ENCODE measurements around the gene CHFR.
"Not testable (repeated sequence)": the region's sequence is repeated elsewhere in the genome, so short reads cannot be mapped to it uniquely, and the experiment has no call there.

The CHFR gene, protein sequence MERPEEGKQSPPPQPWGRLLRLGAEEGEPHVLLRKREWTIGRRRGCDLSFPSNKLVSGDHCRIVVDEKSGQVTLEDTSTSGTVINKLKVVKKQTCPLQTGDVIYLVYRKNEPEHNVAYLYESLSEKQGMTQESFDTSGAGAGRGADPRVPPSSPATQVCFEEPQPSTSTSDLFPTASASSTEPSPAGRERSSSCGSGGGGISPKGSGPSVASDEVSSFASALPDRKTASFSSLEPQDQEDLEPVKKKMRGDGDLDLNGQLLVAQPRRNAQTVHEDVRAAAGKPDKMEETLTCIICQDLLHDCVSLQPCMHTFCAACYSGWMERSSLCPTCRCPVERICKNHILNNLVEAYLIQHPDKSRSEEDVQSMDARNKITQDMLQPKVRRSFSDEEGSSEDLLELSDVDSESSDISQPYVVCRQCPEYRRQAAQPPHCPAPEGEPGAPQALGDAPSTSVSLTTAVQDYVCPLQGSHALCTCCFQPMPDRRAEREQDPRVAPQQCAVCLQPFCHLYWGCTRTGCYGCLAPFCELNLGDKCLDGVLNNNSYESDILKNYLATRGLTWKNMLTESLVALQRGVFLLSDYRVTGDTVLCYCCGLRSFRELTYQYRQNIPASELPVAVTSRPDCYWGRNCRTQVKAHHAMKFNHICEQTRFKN

DNA sequence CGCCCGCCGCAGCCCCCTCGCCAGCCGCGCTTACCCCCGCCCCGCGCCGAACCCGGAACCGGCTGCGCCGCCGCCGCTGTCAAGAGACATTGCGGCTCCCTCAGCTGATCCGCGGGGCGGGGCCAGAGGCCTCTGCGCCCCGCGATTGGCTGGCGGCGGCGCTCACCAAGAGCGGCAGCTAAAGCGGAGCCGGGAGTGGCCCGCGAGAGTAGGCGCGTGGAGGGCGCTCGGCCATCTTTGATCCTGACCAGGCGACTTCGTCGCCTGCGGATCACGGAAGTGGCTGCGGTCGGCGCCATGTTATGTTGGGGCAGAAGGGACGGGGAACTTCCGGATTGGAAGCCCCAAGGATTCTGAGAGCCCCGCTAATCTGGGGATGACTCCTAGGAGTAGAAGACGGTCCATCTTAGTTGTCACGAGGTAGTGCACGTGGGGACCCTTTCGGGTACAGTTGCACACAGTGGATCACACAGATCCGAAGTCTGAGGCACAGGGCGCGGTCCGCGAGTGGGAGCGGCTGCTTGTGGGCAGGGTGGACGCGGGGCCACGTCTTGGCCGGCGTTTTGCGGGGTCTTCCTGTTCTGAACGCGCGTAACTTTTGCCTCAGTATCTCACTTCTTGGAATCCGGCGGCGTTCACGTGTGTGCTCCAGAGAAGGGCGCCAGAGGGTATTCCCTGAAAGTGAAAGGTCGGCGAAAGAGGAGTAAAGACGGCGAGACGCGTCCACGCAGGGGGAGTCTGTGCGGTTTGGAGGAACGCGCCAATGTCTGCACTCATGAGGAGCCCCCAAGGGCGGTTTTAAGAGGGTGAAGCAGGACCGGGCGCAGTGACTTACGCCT is at the start of gene CHFR:
CHFR (minus strand) TSS at position 93 of the 839 bp plus-strand sequence. CDS start 277 bp downstream, outside the sequence.
- no peak for TF ChIP-seq ZNF274 (IDR thresholded peaks at IDR 0.05; ENCODE audit: low read depth, low read length)
- peak within 1 kb of the TSS; percentile 72 for H3K4me3 ChIP-seq (ENCODE audit: low read length)

DNA sequence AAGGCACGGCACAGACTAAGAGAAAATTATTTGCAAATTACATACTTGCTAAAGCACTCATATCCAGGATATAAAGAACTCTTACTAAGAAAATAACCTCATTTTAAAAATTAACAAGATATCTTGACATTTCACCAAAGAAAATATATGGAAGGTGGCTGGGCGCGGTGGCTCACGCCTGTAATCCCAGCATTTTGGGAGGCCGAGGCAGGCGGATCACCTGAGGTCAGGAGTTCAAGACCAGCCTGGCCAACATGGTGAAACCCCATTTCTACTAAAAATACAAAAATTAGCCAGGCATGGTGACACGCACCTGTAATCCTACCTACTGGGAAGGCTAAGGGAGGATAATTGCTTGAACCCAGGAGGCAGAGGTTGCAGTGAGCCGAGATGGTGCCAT is 49.5 kb upstream of the CHFR start:
- not testable (repeated sequence) for H3K4me3 ChIP-seq (ENCODE audit: low read length)

DNA sequence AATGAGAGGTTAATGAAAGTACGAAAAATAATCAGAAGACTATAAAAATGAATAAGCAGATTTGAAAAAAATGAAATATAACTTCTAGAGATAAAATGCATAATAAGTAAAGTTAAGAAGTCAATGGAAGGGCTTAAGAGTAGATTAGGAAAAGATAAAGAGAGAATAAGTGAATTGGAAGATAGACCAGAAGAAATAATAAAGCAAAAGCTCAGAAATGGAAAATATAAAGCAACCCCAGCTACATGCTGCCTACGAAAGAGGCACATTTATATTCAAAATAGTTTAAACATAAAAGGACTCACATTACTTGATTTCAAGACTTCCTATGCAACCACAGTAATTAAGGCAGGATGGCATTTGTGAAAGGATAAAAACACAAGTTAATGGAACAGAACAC is 48.8 kb upstream of the CHFR start:
- no peak for TF ChIP-seq ZNF274 (IDR thresholded peaks at IDR 0.05; ENCODE audit: low read depth, low read length)

DNA sequence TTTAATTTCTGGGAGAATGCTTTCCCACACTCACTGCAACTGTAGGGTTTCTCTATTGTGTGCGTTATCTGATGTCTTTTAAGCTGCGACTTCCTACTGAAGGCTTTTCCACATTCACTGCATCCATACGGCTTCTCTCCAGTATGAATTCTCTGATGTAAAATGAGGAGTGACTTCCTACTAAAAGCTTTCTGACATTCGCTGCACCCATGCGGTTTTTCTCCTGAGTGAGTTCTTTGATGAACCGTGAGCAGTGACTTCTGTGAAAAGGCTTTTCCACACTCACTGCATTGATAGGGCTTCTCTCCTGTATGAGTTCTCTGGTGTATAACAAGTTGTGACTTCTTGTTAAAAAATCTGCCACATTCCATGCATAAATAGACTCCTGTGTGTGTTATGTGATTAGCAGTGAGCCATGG is 39.0 kb upstream of the CHFR start:
- peak; percentile 98 for TF ChIP-seq ZNF274 (IDR thresholded peaks at IDR 0.05; ENCODE audit: low read depth, low read length)
- H3K4me3 ChIP-seq (ENCODE audit: low read length) = no peak overlapping the region

More for the DNA sequence above, 48.8 kb upstream of the CHFR start:
- no peak overlapping the region for H3K4me3 ChIP-seq (ENCODE audit: low read length)

DNA sequence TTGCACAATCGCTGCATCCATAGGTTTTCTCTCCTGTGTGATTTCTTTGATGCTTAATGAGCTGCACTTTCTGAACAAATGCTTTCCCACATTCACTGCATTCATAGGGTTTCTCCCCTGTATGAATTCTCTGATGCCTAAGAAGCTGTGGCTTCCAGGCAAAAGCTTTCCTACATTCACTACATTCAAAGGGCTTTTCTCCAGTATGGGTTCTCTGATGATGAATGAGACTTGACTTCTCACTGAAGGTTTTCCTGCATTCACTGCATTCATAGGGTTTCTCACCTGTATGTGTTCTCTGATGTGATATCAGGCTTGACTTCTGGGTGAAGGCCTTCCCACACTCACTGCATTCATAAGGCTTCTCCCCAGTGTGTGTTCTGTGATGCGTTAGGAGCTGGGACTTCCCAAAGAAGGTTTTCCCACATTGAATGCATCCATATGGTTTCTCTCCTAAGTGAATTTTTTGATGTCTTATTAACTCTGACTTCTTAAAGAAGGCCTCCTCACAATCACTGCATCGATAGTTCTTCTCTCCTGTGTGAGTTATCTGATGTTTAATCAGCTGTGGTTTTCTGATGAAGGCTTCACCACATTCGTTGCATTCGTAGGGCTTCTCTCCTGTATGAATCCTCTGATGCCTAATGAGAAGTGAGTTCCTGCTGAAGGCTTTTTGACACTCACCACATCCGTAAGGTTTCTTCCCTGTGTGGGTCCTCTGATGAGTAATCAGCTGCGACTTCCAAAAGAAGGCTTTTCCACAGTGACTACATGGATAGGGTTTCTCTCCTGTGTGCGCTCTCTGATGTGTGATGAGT is 38.4 kb upstream of the CHFR start:
- TF ChIP-seq ZNF274 (IDR thresholded peaks at IDR 0.05; ENCODE audit: low read depth, low read length) = peak; percentile 94
- no peak overlapping the region for H3K4me3 ChIP-seq (ENCODE audit: low read length)

DNA sequence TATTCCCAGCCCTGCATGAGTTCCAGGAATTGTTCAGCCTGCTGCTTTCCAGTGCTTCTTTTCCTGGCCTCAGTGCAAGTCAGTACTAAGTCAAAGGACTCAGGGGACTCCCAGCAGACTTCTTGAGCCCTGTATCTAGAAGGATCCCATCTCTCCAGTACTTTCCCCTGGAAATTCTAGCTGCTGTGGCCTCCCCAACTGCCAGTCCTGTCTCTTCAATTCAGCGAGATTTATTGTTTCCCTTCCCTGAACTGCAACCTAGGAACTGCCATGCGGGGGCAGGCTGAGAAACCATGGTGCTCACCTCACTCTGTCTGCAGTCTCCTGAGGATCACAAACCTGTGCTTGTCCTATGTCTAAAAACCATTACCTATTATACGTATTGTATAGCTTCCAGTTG is 37.0 kb upstream of the CHFR start:
- peak; percentile 35; the same call in 1 of the 2 replicates for TF ChIP-seq ZNF274 (IDR thresholded peaks at IDR 0.05; ENCODE audit: low read depth, low read length)

DNA sequence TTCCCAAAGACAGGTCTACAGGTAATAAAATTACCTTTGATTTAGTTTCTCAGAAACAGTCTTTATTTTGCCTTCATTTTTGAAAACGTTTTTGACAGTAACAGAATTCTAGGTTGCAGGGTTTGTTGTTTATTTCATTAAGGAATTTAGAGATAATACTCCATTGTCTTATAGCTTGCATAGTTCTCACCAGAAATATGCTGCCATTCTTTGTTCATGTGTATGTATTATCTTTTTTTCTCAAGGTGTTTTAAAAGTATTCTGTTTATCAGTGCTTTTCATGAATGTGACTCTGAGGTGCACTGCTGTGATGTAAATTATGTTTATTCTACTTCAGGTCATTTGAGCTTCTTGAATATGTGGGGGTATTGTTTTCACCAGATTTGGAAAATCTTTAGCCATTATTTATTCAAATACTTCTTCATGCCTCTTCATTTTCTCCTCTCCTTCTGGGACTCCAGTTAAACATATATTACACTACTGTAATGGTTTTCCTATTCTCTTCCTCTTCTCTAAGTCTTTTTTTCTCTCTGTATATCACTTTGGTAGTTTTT is 36.0 kb upstream of the CHFR start:
- TF ChIP-seq ZNF274 (IDR thresholded peaks at IDR 0.05; ENCODE audit: low read depth, low read length) = no peak
- no peak overlapping the region for H3K4me3 ChIP-seq (ENCODE audit: low read length)

More for the DNA sequence above, 37.0 kb upstream of the CHFR start:
- no peak overlapping the region for H3K4me3 ChIP-seq (ENCODE audit: low read length)

DNA sequence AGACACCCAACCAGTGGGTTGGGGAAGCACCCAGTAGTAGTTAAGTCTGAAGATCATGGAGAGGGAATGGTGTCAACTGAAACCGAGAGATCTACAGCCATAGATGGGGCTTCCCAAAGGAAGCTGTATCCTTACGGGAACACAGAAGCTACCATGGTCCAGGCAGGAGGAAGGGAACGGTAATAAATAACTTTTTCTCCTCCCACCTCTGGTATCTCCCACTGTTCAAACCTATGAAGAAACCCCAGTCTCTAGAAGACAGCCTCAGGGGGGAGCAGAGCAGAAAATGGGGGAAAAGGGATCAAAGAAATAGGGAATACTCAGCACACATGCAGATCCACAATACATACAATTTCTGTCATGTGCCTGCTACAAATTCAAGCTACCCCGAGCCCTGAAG is 35.3 kb upstream of the CHFR start:
- H3K4me3 ChIP-seq (ENCODE audit: low read length) = no peak overlapping the region
- TF ChIP-seq ZNF274 (IDR thresholded peaks at IDR 0.05; ENCODE audit: low read depth, low read length) = no peak

DNA sequence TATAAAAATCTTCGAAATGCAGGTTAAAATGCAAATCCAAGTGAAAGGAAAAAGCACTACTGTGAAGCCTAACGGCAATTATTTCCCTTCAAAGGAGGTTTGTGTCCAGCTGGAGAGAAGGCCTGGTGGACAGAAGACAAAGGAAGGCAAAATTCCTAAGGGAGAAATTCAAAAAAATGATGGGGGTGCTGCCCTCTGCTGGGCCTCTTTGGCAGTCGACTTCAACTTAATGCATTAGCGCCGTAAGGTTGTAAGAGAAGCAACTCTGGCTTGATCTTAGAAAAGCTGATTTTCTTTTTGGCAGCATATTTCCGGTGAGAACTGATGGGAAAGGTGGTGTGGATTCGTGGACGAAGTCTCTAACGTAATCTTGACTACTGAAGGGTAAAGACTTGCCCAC is 34.3 kb upstream of the CHFR start:
- TF ChIP-seq ZNF274 (IDR thresholded peaks at IDR 0.05; ENCODE audit: low read depth, low read length) = no peak

DNA sequence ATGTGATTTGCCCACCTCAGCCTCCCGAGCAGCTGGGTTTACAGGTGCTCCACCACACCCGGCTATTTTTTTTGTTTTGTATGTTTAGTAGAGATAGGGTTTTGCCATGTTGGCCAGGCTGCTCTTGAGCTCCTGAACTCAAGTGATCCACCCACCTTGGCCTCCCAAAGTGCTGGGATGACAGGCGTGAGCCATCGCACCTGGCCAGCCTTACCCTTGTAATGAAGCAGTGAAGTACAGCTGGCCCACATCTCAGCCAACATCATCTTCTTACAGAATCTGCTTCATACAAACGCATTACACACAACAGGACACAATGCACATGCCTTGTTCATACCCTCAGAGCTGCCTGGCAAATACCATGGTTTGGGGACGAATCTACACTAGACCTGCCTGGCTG is 31.3 kb upstream of the CHFR start:
- H3K4me3 ChIP-seq (ENCODE audit: low read length) = no peak overlapping the region
- no peak for TF ChIP-seq ZNF274 (IDR thresholded peaks at IDR 0.05; ENCODE audit: low read depth, low read length)

More for the DNA sequence above, 34.3 kb upstream of the CHFR start:
- no peak overlapping the region for H3K4me3 ChIP-seq (ENCODE audit: low read length)

DNA sequence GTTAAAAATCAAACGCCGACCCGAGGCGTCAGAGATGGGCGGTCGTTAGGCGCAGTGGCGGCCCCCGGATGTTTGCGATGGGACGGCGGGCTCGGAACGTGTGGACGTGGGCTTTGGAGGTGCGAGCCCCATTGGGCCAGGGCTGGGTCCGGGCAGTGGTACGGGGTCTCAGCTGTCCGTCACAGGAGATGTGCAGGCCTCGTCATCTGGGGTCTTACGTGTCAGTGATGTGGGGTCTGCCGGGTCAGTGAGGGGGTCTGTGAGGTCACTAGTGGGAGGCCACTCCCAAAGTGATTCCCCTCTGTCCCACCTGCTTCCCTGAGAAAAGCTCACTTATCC is 21.6 kb upstream of the CHFR start:
- no peak for TF ChIP-seq ZNF274 (IDR thresholded peaks at IDR 0.05; ENCODE audit: low read depth, low read length)
- H3K4me3 ChIP-seq (ENCODE audit: low read length) = peak overlapping the region; percentile 66

DNA sequence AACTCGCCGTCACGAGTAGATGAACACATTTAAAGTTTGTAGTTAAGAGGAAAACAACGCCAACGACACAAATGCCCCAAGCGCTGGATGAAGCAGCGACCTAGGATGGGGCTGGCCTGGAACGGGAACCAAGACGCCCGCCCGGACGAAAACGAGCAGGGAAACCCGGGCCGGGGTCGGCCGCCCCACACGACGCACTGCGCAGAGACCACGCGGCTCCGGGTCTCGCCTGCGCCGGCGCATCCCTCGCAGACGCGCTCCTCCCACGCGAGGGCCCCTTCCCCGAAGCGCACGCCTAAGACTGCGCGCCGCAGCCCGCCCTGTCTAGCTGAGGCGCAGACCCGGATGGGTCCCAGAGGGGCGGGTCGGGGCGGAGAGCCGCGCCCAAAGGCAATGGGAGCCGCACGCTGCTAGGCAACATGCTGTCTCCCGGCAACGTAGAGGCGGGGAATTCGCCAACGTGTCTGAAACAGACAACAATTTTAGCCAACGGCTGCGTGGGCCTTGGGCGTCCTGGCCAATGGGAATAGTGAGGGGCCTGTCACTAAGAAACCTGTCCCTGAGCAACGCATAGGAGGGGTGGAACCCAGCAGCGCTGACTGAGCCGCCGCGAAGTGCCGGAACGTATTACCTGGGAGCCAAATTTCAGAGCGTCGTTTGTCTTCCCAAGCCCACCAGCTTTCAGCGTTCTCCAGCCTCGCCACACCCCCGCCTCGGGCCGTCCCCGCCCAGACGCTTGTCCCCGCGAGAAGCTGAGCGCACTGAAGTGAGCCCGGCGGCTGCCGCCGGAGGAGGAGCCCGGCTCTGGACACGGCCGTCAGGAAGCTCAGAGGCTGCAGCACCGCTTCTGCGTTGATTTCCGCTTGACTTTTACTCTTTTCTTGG is 21.0 kb upstream of the CHFR start:
- no peak for TF ChIP-seq ZNF274 (IDR thresholded peaks at IDR 0.05; ENCODE audit: low read depth, low read length)
- H3K4me3 ChIP-seq (ENCODE audit: low read length) = peak overlapping the region; percentile 66

DNA sequence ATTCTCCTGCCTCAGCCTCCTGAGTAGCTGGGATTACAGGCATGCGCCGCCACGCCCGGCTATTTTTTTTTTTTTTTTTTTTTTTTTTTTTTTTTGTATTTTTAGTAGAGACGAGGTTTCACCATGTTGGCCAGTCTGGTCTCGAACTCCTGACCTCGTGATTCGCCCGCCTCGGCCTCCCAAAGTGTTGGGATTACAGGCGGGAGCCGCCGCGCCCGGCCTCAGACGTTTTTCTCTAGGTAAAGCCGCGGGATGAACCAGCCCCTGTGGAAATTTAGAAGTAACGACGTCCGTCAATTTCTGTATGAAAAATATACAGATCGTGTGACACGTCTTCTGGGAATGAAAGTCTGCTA is 20.4 kb upstream of the CHFR start:
- H3K4me3 ChIP-seq (ENCODE audit: low read length) = peak overlapping the region; percentile 66; the same call in 1 of the 2 replicates

Data from GM08714 (cell line).